ENCODE measurements around the gene WDR46. TPM values are rescaled to one million over a fixed set of nuclear protein-coding genes. Genes with fewer than 3 reads are reported as not detected.
A peak's percentile ranks its signal among the peaks of the same experiment; 100 is the strongest.

Gene WDR46
- total and polyA plus RNA-seq, 2 of the 13 experiments (the other 11 are each of a cell fraction or from before 2014, with no cell fraction given): 47.4 to 105 TPM

GRCh38 chr6:33247977-33248642 lies 40.9 kb downstream of the WDR46 start (continued):
- no peak for TF ChIP-seq ZFP41 (CRISPR knock-in tag; IDR thresholded peaks at IDR 0.05; ENCODE audit: borderline replicate concordance)
- TF ChIP-seq TAF15 (IDR thresholded peaks at IDR 0.05; ENCODE audit: low read depth, low read length, poor library complexity, severe bottlenecking): no peak
- no peak for TF ChIP-seq RERE (CRISPR knock-in tag; IDR thresholded peaks at IDR 0.05; ENCODE audit: low read depth)
- no peak for TF ChIP-seq HNRNPH1 (optimal IDR thresholded peaks at IDR 0.05; ENCODE audit: low read depth, low read length)
- no peak for TF ChIP-seq ZNF282 (IDR thresholded peaks at IDR 0.05; ENCODE audit: partially characterized antibody)
- TF ChIP-seq DNMT1 (CRISPR knock-in tag; IDR thresholded peaks at IDR 0.05): 0 out of 2 replicates have a peak, but pooled peaks have one; percentile 14
- TF ChIP-seq GLI4 (CRISPR knock-in tag; IDR thresholded peaks at IDR 0.05; ENCODE audit: borderline replicate concordance): no peak
- TF ChIP-seq ZNF251 (CRISPR knock-in tag; IDR thresholded peaks at IDR 0.05): no peak
- no peak for TF ChIP-seq HDAC6 (IDR thresholded peaks at IDR 0.05; ENCODE audit: low read depth, low read length)
- no peak for TF ChIP-seq ZNF256 (CRISPR knock-in tag; conservative IDR thresholded peaks at IDR 0.05)
- TF ChIP-seq FOXK2 (IDR thresholded peaks at IDR 0.05): no peak
- no peak for TF ChIP-seq PCBP2 (optimal IDR thresholded peaks at IDR 0.05; ENCODE audit: low read depth, low read length, poor library complexity, severe bottlenecking)
- 0 out of 2 replicates have a peak, but pooled peaks have one; percentile 36 for TF ChIP-seq ZSCAN9 (CRISPR knock-in tag; IDR thresholded peaks at IDR 0.05; ENCODE audit: borderline replicate concordance)
- TF ChIP-seq SKIL (CRISPR knock-in tag; IDR thresholded peaks at IDR 0.05; ENCODE audit: borderline replicate concordance): no peak
- TF ChIP-seq PAF1 (CRISPR knock-in tag; IDR thresholded peaks at IDR 0.05): no peak
- no peak for TF ChIP-seq TCF12 (IDR thresholded peaks at IDR 0.05)
- no peak for TF ChIP-seq TCF12 (CRISPR knock-in tag; IDR thresholded peaks at IDR 0.05)
- peak; percentile 11; the same call in 1 of the 2 replicates for TF ChIP-seq ZNF746 (CRISPR knock-in tag; IDR thresholded peaks at IDR 0.05)
- peak; percentile 29; the same call in 1 of the 2 replicates for TF ChIP-seq SALL2 (CRISPR knock-in tag; IDR thresholded peaks at IDR 0.05)
- peak; percentile 44 for TF ChIP-seq TFDP2 (CRISPR knock-in tag; IDR thresholded peaks at IDR 0.05)
- TF ChIP-seq ZNF232 (CRISPR knock-in tag; IDR thresholded peaks at IDR 0.05; ENCODE audit: borderline replicate concordance): peak; percentile 62; the same call in 1 of the 2 replicates
- TF ChIP-seq RXRA (CRISPR knock-in tag; IDR thresholded peaks at IDR 0.05): no peak; the same call in 1 of the 2 replicates
- TF ChIP-seq ZNF331 (CRISPR knock-in tag; IDR thresholded peaks at IDR 0.05): peak; percentile 37; the same call in 1 of the 2 replicates
